Right atrium auricular region (tissue), 2 donors: ENCODE results near the gene RSAD2. TPM values are rescaled to one million over a fixed set of nuclear protein-coding genes. Genes with fewer than 3 reads are reported as not detected.

ENCODE experiments used
- DNase-seq: peaks from one replicate; pipeline ENCODE4 v3.0.0-alpha.2; 2019; ENCODE audit warnings: low spot score
- H3K27ac ChIP-seq, 2 donors: fragments of 200-600 bp; sonication (generic); 1 replicate in 1 of 2; 2 replicates in 1 of 2; pipeline ENCODE4 v1.5.1; 2016 to 2019
- H3K27me3 ChIP-seq, 2 donors: fragments of 200-600 bp; sonication (generic); one replicate each; pipeline versions ENCODE4 v1.5.1 to v1.6.0; 2017 to 2019
- H3K36me3 ChIP-seq: fragments of 200-600 bp; sonication (generic); one replicate; pipeline ENCODE4 v1.5.1; 2016
- H3K4me1 ChIP-seq, 2 donors: fragments of 200-600 bp; sonication (generic); one replicate each; pipeline versions ENCODE4 v1.5.1 to v1.6.0; 2017 to 2019
- H3K4me3 ChIP-seq, 2 donors: fragments of 200-600 bp; sonication (generic); 1 replicate in 1 of 2; 2 replicates in 1 of 2; pipeline ENCODE4 v1.5.1; 2017 to 2019; ENCODE audit warnings: mild to moderate bottlenecking in 1 of 2, moderate library complexity in 1 of 2
- H3K9me3 ChIP-seq, 2 donors: fragments of 200-600 bp; sonication (generic); one replicate each; pipeline ENCODE4 v1.5.1; 2019
- CTCF ChIP-seq, 2 donors: fragments of 200-600 bp; sonication (generic); IDR thresholded peaks; one replicate each; pipeline ENCODE4 v1.5.1; 2019; ENCODE audit warnings: antibody characterized with exemption in 2 of 2
- total RNA-seq, 2 donors: library from RNA; depleted of rRNA; stranded (reverse); fragments of >200 nt; gene quantifications; one replicate each; pipeline ENCODE4 v1.1.0, GENCODE V29; 2016

Gene RSAD2
- total RNA-seq, 2 donors from 2014 or later: 1.5 to 3.6 TPM

GRCh38 chr2:6929196-6929819 lies 51.7 kb downstream of the RSAD2 start:
- no peaks in the 10 kb centered on the region for H3K9me3 ChIP-seq
- H3K36me3 ChIP-seq: no peaks in the 10 kb centered on the region
- H3K27me3 ChIP-seq: no peaks in the 10 kb centered on the region
- H3K4me1 ChIP-seq: peaks cover 0 to 21% of the 10 kb centered on the region in 2 donors
- no peak for TF ChIP-seq CTCF (IDR thresholded peaks at IDR 0.05)
- H3K27ac ChIP-seq: no peak overlapping the region
- DNase-seq: no peak
- no peak overlapping the region for H3K4me3 ChIP-seq

GRCh38 chr2:6930923-6931647 lies 53.5 kb downstream of the RSAD2 start:
- no peak for TF ChIP-seq CTCF (IDR thresholded peaks at IDR 0.05)
- Histone ChIP-seq H3K27me3 (no peaks in the 10 kb centered on the region), H3K4me1 (peaks cover 0 to 18% of the 10 kb centered on the region in 2 donors), H3K27ac (no peak overlapping the region), H3K36me3 (no peaks in the 10 kb centered on the region), H3K4me3 (no peak overlapping the region), H3K9me3 (no peaks in the 10 kb centered on the region)
- DNase-seq: no peak

GRCh38 chr2:6931753-6932152 lies 54.2 kb downstream of the RSAD2 start:
- no peak overlapping the region for H3K27ac ChIP-seq

GRCh38 chr2:6932206-6932605 lies 54.6 kb downstream of the RSAD2 start:
- no peaks in the 10 kb centered on the region for H3K9me3 ChIP-seq
- H3K27me3 ChIP-seq: no peaks in the 10 kb centered on the region
- no peak overlapping the region for H3K4me3 ChIP-seq
- H3K27ac ChIP-seq: no peak overlapping the region
- TF ChIP-seq CTCF (IDR thresholded peaks at IDR 0.05): no peak
- no peaks in the 10 kb centered on the region for H3K36me3 ChIP-seq
- H3K4me1 ChIP-seq: peaks cover 0 to 7% of the 10 kb centered on the region in 2 donors
- no peak for DNase-seq

More at GRCh38 chr2:6931753-6932152, 54.2 kb downstream of the RSAD2 start:
- H3K4me3 ChIP-seq: no peak overlapping the region
- TF ChIP-seq CTCF (IDR thresholded peaks at IDR 0.05): no peak
- no peaks in the 10 kb centered on the region for H3K36me3 ChIP-seq
- DNase-seq: no peak
- no peaks in the 10 kb centered on the region for H3K9me3 ChIP-seq
- H3K27me3 ChIP-seq: no peaks in the 10 kb centered on the region
- H3K4me1 ChIP-seq: peaks cover 0 to 11% of the 10 kb centered on the region in 2 donors

- Histone ChIP-seq H3K4me3 (no peak overlapping the region), H3K27ac (no peak overlapping the region), H3K9me3 (no peaks in the 10 kb centered on the region), H3K27me3 (no peaks in the 10 kb centered on the region), H3K4me1 (peaks cover 0 to under 1% of the 10 kb centered on the region in 2 donors), H3K36me3 (no peaks in the 10 kb centered on the region)
- TF ChIP-seq CTCF (IDR thresholded peaks at IDR 0.05): no peak
- DNase-seq: no peak
These were observed 55.3 kb downstream of the RSAD2 start for GRCh38 chr2:6932828-6933227.
